ENCODE data around the gene ZNF485.

GRCh38 chr10:43619368-43619767 is 13.1 kb downstream of the ZNF485 start:
- no peak for TF ChIP-seq CTCF (conservative IDR thresholded peaks at IDR 0.05 in 1 of 2, IDR thresholded peaks at IDR 0.05 in 1 of 2; ENCODE audit: low read depth in 1 of 2, low read length in 2 of 2)
- TF ChIP-seq EZH2 (IDR thresholded peaks at IDR 0.05; ENCODE audit: low read length, missing control alignments), result no peak

All from fibroblast of lung (primary cell).